SU-DHL-6 (cell line): ENCODE results near the gene TUBB6.

Experiments used
- CTCF ChIP-seq: fragments of 200-600 bp; sonication (generic); IDR thresholded peaks from one replicate; pipeline ENCODE4 v1.5.1; 2017; ENCODE audit warnings: antibody characterized with exemption, mild to moderate bottlenecking, low read length, moderate library complexity; ENCODE audit not compliant: insufficient read depth, poor library complexity, severe bottlenecking
- EZH2phosphoT487 ChIP-seq: fragments of 200-600 bp; sonication (generic), shearing (Covaris generic); conservative IDR thresholded peaks from 2 replicates; pipeline ENCODE4 v1.6.1; 2018; ENCODE audit warnings: mild to moderate bottlenecking, antibody characterized with exemption, low read length, moderate library complexity, mixed read lengths

- no peak for TF ChIP-seq CTCF
- no peak for TF ChIP-seq EZH2phosphoT487
Observed at GRCh38 chr18:12274793-12275192, 33.2 kb upstream of the TUBB6 start.
